HTR-8/SVneo (cell line): ENCODE data around the gene OR56A5.
"Not testable (repeated sequence)": the region's sequence is repeated elsewhere in the genome, so short reads cannot be mapped to it uniquely, and the experiment has no call there.

ENCODE experiments used
- DNase-seq: peaks from one replicate; pipeline ENCODE4 v3.0.0; 2011; ENCODE audit warnings: low spot score, mixed read lengths; ENCODE audit not compliant: insufficient read length
- FAIRE-seq: peaks from 2 replicates; lab custom pipeline; 2011; peaks lifted over from hg19 to GRCh38; lab: Jason Lieb, UNC

Gene OR56A5

GRCh38 chr11:5968394-5968793 lies at the start of gene OR56A5:
OR56A5 (minus strand) TSS chr11:5968494; CDS start chr11:5968494, 0 bp downstream.
- FAIRE-seq (no peak), DNase-seq (no peak)

GRCh38 chr11:6013042-6013441 lies 44.7 kb upstream of the OR56A5 start:
- FAIRE-seq, result no peak

GRCh38 chr11:6012035-6012668 lies 43.9 kb upstream of the OR56A5 start:
- no peak for FAIRE-seq
- DNase-seq, result no peak

More at GRCh38 chr11:6013042-6013441, 44.7 kb upstream of the OR56A5 start:
- no peak for DNase-seq

- FAIRE-seq (no peak), DNase-seq (no peak)
These were observed 38.6 kb upstream of the OR56A5 start, which contains the start of gene OR56A4 for GRCh38 chr11:6006846-6007245. OR56A4 (minus strand) TSS chr11:6006946; CDS start chr11:6002992, 3,954 bp downstream.

GRCh38 chr11:6006395-6006794 lies 38.1 kb upstream of the OR56A5 start:
- DNase-seq (no peak), FAIRE-seq (no peak)

GRCh38 chr11:6002202-6002699 lies 34.0 kb upstream of the OR56A5 start:
- FAIRE-seq (no peak), DNase-seq (no peak)

GRCh38 chr11:5994791-5995190 lies 26.5 kb upstream of the OR56A5 start:
- no peak for FAIRE-seq

GRCh38 chr11:5992604-5993251 lies 24.4 kb upstream of the OR56A5 start:
- DNase-seq (peak; percentile 4), FAIRE-seq (no peak)

More at GRCh38 chr11:5994791-5995190, 26.5 kb upstream of the OR56A5 start:
- no peak for DNase-seq

GRCh38 chr11:5992150-5992549 lies 23.9 kb upstream of the OR56A5 start:
- FAIRE-seq, result no peak
- no peak for DNase-seq

- no peak for FAIRE-seq
- no peak for DNase-seq
These were observed 20.9 kb upstream of the OR56A5 start for GRCh38 chr11:5989203-5989602.

GRCh38 chr11:5986885-5987284 lies 18.6 kb upstream of the OR56A5 start, which contains the start of gene OR52L1:
OR52L1 (minus strand) TSS chr11:5986985; CDS start chr11:5986930, 55 bp downstream.
- FAIRE-seq (no peak), DNase-seq (no peak)

- no peak for FAIRE-seq
- no peak for DNase-seq
These were observed 15.1 kb upstream of the OR56A5 start for GRCh38 chr11:5983443-5983842.

GRCh38 chr11:5973530-5973929 lies 5.2 kb upstream of the OR56A5 start:
- FAIRE-seq (no peak), DNase-seq (no peak)

GRCh38 chr11:5967708-5968107 lies 586 bp downstream of the OR56A5 start:
- FAIRE-seq (no peak), DNase-seq (no peak)

- no peak for FAIRE-seq
- DNase-seq, result no peak
These were observed 1.3 kb downstream of the OR56A5 start for GRCh38 chr11:5966958-5967357.

- DNase-seq, FAIRE-seq: not testable (repeated sequence)
These were observed 7.5 kb downstream of the OR56A5 start for GRCh38 chr11:5960704-5961320.

- no peak for FAIRE-seq
These were observed 12.7 kb downstream of the OR56A5 start for GRCh38 chr11:5955586-5955985.

GRCh38 chr11:5941951-5942350 lies 26.3 kb downstream of the OR56A5 start, which contains the start of gene OR56A3:
OR56A3 (plus strand) TSS chr11:5942251; CDS start chr11:5947347, 5,096 bp downstream.
- FAIRE-seq, result no peak
- no peak for DNase-seq

More at GRCh38 chr11:5955586-5955985, 12.7 kb downstream of the OR56A5 start:
- no peak for DNase-seq

GRCh38 chr11:5940748-5941147 lies 27.5 kb downstream of the OR56A5 start:
- no peak for FAIRE-seq
- DNase-seq, result no peak

- no peak for DNase-seq
- no peak for FAIRE-seq
These were observed 29.7 kb downstream of the OR56A5 start for GRCh38 chr11:5938603-5938965.
